HG02885 (cell line): ENCODE data around the gene GTPBP4.
"Not testable (repeated sequence)": the region's sequence is repeated elsewhere in the genome, so short reads cannot be mapped to it uniquely, and the experiment has no call there.

ENCODE experiments used
- ATAC-seq: cut with Tn5 transposase; IDR thresholded peaks from one replicate; pipeline ENCODE4 v1.9.1; 2021; ENCODE audit warnings: mild to moderate bottlenecking; ENCODE audit not compliant: unreplicated experiment, poor library complexity

GTPBP4 gene

DNA sequence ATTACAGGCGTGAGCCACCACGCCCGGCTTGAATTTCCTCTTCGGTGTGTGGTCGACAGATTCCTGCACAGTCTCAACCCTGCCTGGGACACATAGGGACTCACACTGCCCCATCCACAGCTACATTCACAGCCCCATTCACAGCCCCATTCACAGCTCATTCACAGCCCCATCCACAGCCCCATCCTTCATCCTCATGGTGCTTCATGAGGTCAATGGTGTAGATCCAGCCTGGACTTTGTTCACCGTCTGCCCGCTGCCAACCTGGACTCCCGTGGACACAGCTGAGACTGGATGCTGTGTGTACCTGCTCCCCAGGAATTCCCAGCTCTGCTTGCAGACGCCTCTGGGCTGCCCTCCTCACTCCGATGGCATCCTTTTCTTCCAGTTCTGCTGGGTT, 32.2 kb downstream of the GTPBP4 start:
- ATAC-seq = no peak

DNA sequence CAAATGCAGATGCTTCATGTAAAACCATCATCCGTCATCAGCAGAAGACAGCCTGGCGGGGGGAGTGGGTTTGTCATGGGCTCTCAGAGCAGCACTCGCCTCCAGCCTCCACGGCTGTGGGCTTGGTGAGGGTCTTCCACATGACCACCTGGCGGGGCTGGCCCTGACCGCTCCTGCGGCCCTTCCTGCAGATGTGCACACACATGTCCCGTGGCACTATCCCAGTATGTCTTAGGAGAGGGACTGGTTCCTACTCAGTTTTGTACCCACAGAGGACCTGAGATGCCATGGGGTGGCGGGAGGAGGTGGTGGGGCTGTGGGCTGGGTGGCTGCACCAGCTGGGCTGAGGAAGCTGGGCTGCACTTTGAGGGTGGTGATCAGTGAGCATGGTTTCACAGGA, 32.7 kb downstream of the GTPBP4 start:
- ATAC-seq = no peak

DNA sequence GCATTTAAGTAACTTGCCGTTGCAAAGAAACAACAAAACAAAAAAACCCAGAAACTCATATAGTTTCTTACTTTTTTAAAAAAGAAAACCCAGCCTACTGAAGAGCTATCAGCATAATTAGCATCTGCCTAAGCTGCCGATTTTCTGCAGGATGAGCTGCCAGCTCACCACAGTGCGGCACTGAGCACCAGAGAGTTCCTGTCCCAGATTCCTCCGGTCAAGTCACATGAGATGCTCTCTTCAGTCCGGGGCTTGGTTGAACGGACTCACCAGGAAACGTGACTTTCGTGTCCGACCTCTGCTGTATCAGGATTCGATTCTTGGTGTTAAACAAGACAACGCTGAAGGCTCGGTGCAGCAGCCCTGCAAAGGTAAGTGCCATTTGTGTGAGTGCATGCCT, 34.2 kb downstream of the GTPBP4 start:
- ATAC-seq = no peak

DNA sequence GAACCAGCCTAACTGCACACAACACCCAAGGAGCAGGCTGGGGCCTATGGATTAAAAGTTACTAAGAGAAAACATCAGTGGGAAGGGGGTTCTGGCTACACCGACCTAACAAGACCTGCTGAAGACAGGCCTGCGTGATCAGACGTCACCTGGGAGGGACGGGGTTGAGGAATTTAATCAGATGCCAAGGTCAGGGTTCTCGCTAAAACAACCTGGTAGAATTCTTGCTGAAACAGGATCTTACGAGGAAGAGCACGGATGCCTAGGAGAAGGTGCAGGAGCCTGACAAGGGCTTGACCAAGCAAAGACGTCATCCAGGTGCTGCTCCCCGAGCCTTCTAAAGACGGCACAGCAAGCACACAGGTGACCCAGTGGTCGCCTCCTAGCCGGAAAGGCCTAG, 35.9 kb downstream of the GTPBP4 start:
- ATAC-seq = no peak

DNA sequence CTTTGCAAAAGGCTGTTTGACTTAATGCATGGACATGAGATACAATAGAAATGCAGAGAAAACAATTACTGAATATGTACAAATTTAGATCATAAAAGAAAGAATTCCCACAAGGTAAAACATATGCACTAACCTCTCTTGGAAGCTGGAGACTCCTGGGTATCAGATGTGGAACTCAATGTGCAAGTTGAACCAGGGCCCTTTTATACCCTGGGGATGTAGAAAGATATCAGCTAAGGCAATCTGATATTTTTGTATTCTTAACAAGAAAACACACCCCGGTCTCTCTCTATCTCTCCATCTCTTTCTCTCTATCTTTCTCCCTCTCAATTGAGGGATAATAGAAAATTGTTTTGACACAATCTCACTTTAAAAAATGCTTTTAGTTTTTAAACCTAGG, 37.4 kb downstream of the GTPBP4 start, which contains the start of gene IDI2:
IDI2 (minus strand) TSS at position 177 of the 400 bp plus-strand sequence. CDS start 1,136 bp downstream, outside the sequence.
- no peak for ATAC-seq

DNA sequence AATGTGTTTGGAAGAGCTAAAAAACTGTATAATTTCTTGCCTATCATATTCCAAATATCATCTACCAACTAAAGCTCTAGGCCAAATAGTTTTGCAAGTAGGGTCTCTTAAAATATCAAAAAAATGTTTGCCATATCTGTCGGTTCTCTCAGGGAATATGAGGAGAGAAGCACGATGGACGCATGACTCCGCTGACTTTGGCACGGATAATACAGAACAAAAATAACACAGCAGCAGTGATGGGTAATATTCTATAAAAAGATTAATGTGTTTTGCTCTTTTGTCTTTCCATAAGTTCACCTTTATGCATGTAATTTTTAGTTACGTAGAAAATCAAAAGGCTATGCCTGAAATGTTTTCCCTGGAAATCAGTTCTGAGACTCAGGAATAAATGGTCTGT, 38.3 kb downstream of the GTPBP4 start:
- ATAC-seq = no peak

DNA sequence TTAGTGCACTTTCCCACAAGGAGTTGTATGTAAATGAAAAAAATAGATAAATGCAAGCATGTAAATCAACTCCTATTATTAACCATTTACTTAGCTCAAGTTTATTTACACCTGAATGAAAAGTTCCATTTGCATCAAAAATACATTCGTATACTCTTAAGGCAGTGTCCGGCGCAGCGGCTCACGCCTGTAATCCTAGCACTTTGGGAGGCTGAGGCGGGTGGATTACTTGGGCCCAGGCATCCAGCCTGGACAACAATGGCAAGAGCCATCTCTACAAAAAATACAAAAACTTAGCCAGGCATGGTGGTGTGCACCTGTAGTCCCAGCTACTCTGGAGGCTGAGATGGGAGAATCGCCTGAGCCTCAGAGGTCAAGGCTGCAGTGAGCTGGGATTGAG, 41.6 kb downstream of the GTPBP4 start:
- no peak for ATAC-seq

DNA sequence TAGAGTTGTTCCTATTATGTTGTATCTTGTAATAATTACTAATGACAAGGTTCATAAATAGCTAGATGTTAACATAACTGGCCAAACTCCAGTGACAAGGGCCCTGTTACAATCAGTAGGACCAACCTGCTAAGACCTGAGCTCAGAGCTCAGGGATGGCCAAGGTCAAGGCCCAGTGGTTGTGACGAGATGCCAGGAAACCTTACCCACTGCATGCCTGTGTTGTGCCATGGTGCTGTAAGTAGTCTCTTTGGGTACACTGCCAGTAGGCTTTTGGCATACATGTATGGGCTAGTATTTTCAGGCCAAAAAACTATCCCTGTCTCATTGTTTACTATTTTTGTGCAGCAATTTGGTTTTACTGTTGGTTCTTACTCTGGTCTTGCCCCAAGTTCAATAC, 45.4 kb downstream of the GTPBP4 start:
- no peak for ATAC-seq

DNA sequence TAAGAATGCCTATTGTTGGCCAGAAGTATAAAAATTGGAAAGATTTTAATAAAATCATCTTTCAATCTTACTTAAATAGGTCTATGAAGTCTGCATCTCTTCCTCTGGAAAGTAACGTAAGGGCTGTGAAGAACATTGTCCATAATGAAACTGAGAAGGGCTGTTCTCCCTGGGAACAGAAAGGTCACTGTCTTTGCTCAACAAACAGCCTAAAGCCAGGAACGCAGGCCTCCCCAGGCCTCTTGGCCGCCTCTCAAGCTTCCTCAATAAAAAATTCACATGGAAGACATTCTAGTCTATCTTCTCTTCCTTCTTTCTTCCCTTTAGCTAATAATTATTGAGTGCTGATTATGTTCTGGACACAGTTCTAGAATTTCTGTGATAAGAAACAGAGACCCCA, 46.5 kb downstream of the GTPBP4 start:
- no peak for ATAC-seq

DNA sequence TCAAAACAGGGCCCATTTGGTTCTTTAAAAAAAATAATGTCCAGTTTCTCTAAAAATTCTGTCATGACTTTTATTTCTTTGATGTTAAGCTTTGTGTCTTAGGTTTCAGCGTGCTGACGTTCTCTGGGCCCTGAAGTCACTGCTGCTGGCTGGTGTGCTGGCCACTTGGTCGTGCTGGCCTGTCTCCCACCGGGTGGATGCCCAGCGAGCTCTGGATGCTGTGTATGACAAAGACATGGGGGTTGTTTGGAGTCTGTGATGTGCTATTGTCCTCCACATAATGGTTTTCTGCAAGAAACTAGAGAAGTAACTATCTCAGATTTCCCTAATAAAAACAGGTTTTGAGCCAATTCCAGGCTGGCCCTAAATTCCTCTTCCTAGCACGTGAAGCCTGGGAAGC, 47.0 kb downstream of the GTPBP4 start:
- no peak for ATAC-seq

DNA sequence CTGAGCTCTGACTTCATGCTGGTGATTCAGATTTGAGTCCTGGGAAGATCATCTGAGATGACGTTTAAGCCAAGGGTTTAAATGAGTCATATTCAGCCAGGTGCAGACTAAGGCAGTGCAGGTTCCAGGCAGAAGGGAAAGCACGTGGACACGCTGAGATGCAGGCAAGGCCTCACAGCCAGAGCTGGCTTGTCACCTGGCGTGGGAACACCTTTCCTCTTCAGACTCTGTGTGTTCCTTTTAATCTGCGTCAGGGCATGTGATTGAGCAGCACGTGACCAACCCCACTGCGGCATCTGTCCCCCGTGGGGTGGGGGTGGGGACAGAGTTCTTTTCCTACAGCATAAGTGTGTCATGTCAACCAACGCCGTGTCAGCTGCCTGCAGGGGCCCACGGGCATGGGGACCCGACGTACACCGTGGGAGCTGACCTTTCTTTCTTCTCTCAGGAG, 48.1 kb downstream of the GTPBP4 start:
- ATAC-seq = peak; percentile 93

DNA sequence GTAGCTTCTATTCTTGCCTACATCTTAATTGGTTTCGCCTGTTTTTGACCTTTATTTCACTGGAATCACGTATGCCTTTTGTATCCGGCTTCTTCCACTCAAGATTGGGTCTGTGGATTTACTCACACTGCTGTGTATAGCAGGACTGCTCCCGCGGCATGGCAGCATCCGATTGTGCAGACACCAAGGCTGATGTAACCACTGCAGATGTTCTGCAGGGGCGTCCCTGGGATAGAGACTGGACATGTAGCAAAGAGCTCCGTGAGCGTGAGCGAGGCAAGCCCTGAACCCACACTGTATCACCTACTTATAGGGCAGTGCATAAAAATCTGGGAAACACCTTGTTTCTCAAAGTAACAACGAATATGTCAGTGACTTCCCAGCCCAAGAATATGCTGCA, 48.9 kb downstream of the GTPBP4 start:
- no peak for ATAC-seq

DNA sequence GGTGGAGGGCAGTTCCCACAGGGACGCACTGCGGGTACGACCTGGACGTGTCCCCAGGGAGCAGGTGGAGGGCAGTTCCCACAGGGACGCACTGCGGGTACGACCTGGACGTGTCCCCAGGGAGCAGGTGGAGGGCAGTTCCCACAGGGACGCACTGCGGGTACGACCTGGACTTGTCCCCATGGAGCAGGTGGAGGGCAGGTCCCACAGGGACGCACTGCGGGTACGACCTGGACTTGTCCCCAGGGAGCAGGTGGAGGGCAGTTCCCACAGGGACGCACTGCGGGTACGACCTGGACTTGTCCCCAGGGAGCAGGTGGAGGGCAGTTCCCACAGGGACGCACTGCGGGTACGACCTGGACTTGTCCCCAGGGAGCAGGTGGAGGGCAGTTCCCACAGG, 50.5 kb downstream of the GTPBP4 start:
- ATAC-seq = not testable (repeated sequence)

DNA sequence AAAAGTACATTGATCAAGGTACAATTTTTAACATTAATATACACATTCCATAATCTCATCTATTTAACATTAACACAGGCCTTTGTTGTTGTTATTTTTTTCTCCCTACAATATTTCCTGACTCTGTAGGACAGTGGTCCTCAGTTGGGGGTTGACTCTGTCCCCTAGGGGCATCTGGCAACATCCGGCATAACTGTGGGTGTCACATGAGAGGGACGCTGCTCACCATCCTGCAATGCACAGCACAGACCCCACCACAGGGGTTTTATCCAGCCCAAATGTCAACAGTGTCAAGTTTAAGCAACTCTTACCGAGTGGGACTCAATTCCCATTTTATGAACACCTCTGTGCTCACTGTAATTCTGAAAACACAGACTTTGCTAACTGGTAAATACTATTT, 51.9 kb downstream of the GTPBP4 start:
- no peak for ATAC-seq

DNA sequence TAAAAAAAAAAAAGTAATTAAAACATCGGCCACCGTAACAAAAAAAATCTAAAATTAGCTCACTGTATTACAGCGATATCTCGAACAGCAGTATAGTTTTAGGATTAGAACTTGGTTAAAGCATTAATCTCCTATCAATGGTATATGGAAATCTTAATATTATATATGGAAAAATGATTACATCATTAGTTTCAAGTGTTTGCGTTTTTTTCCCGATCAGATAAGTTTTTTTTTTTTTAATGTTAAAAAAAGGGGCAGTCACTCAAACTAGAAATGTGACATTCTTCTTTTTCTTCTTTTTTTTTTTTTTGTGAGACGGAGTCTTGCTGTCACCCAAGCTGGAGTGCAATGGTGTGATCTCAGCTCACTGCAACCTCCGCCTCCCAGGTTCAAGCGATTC, 53.3 kb downstream of the GTPBP4 start:
- no peak for ATAC-seq

DNA sequence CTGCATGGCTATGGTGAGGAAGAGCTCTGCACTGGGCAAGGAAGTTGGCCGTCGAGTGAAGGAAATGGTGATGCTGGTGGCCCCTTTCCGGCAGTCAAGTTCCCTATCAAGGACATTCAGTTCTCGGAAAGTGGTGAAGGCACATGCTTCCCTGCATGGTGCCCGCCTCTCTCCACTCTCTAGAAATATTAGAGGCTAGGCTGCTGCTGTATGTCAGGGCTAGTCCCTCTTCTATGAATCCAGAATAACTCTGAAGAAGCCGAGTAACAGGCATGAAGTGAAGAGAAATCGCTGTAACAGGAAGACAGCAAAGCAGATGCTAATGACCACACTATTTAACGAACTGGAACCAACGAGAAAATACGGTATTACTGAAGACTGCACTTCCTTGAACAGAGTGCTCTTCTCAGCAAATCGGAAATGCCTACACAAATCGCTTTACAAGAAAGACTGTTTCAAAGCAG, 55.3 kb downstream of the GTPBP4 start:
- ATAC-seq = peak; percentile 72

DNA sequence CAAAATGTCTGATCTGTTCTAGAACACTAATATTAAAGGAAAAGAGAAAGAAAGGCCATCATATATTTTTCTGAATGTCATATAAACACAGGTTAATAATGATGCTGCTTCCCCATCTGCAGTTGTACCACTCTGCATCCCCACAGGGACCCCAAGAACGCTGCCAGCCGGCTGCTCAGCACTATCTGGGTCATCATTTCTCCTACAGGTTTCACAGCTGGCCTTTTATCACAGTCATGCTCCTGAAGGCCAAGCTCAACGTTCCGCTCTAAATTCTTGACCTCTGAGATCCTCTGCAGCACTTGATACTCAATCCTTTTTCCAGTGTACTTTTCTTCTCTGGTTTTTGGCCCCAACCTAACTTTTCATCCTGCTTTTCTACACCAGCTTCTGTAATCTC, 55.9 kb downstream of the GTPBP4 start:
- no peak for ATAC-seq

DNA sequence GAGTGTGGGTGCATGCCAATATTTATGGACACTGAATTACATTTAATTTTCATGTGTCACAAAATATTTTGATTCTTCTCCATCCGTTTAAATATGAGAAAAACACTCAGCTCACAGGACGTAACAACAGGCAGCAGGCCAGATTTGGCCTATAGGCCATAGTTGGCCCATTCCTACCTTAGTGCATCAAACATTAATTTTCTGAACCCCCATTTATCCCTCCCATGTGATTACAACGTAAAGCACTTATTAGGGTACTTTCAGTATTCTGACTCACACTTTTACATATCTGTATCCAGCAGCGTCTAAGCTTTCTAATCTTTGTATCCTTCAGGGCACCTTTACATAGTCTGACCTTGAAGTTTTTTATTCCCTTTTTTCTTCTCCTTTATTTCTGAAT, 56.7 kb downstream of the GTPBP4 start:
- no peak for ATAC-seq

DNA sequence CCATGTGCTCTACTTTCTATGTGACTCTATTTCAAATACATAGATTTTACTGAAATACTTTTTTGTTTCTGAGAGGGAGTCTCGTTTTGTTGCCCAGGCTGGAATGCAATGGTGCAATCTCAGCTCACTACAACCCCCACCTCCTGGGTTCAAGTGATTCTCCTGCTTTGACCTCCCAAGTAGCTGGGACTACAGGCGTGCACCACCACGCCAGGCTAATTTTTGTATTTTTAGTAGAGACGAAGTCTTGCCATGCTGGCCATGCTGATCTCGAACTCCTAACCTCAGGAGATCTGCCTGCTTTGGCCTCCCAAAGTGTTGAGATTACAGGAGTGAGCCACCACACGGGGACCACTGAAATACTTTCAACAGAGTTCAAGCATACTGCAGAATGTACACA, 57.2 kb downstream of the GTPBP4 start:
- ATAC-seq = no peak

DNA sequence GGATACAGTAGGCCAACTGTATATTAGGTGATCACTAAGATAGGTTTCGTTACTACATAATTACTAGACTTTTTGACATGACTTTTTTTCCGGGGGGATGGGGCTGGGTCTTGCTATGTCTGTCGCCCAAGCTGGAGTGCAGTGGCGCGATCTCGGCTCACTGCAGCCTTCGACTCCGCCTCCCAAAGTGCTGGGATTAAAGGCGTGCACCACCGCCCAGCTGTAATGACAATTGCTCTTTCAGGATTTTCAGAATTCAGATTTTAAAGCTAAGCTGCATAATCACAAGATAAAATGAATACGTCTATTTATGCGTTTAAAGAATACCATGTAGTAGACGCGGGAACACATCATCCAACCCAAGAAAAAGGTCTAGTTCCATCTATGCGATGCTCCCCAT, 59.7 kb downstream of the GTPBP4 start:
- ATAC-seq = no peak

DNA sequence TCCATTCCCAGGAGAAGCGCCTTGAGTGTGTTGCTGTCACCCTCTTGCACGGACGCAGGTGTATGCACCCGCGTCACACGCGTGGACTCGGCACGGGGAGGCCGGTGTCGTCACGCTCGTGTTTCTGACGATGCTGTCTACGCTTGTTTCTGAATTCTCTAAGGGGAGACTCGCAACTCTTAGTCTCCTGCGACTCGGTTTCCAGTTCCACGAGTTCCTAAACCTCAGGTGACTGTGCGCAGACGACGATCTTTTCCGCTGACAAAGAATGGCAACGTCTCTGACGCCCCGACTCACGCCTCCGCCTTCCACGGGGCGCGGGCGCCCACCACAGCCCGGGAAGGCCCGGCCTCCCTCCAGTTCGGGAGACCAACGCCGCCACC, 60.1 kb downstream of the GTPBP4 start:
- ATAC-seq = peak; percentile 12

DNA sequence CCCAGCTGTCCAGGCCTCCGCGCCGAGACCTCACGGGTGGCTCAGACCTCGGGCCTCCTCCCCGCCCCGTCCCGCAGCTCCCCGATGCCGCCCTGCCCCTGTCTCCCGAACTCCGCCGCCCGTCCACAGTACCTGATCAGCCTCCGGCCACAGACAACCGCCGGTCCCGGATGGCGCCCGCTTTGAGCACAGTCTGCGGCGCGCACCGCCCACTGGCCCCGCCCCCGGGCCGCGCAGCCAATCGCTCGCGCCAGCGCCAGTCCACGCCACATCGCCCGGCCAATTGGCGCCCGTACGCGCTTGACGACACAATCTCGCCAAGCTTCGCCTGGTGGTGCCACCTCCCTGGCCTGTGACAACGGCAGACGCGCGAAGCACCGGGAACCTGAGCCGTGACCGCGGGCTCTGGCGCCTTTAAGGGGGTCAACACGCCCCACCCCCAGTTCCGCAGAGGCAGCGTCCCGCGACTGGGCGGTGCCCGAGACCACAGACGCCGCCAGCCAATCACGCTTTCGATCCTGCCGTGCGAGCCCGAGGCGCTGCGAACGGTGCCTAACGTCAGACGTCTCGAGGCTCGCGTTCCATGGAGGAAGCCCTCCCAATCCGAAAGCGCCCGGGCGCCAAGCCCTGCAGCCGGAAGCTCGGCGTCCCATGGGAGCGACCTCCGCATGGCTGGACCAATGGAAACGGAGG, 60.6 kb downstream of the GTPBP4 start, which contains the start of gene IDI1:
IDI1 (minus strand) TSS at position 388 of the 693 bp plus-strand sequence; CDS start at position 272, 116 bp downstream.
- peak; percentile 81 for ATAC-seq
